HG03469 (cell line): ENCODE measurements around the gene INVS.
"Not testable (repeated sequence)": the region's sequence is repeated elsewhere in the genome, so short reads cannot be mapped to it uniquely, and the experiment has no call there.

Experiments used
- ATAC-seq: cut with Tn5 transposase; IDR thresholded peaks from one replicate; pipeline ENCODE4 v1.9.1; 2021; ENCODE audit warnings: mild to moderate bottlenecking, moderate library complexity, moderate number of reproducible peaks; ENCODE audit not compliant: unreplicated experiment

Gene INVS

DNA sequence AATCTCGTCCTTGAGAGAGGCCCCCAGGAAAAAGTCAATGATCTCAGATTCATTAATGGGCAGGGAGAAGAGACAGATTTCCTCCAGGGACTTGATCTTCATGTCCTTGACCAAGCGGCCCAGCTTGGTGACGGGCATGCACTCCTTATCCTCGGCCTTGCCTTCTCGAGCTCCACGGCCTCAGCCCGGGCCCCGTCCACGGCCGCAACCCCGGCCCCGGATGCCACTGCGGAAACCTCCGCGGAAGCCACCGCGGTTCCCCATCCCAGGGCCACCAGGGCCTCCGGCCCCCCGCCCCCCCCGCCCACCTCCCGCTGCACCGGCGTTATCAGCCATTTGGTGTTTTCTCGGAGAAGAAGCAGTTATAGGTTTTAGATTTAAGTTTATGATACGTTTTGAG is 18.3 kb downstream of the INVS start:
- no peak for ATAC-seq

DNA sequence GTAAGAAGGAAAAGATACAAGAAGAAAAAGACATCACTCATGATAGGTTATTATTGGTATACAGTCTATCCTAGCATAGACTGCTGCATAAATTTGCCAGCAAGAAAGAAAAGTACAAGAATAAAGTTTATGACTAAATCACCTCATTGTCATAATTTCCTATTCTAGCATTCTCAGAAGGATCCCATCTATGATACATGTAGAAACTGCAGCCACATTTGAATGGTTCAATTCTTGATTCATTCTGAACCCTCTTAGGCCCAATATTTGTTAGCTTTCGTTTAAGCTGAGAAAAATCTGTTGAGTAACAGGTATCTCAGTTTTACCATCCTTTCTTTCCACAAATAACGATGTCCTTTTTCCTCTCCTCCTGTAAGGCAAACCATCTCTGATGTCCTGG is 21.2 kb downstream of the INVS start:
- ATAC-seq, result no peak

DNA sequence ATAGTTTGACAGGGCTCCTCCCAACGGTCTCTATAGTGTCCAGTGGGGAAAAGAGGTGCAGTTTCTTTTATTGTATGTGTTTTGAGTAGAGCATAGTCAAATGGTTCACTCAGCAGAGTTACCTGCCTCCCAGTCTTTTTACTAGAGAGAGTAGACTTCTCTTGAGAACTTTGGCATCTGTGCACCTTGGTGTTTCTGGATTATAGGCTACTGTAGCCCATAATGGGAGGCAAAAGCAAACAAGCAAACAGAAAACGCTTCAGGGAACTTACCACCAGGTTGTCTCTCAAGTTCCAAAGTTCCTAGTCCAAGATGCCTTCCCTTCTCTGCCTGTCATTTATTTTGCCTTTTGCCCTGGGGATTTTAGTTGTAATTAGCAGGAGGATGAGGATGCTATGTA is 26.2 kb downstream of the INVS start:
- ATAC-seq, result no peak

DNA sequence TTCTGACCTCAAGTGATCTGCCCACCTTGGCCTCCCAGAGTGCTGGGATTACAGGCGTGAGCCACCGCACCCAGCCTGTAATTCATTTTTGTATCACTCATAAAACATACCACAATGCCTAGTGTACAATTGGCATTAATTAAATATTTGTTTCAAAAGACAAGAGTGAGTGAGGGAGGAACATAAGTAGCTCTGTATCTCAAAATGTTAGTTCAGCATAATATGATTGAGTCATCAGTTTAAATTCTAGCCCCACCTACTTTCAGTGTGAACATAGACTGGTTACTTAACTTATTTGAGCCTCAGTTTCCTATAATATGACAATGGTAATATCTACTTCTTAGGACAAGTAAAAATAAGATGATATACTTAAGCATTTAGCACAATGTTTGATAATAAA is 26.9 kb downstream of the INVS start:
- ATAC-seq, result no peak

DNA sequence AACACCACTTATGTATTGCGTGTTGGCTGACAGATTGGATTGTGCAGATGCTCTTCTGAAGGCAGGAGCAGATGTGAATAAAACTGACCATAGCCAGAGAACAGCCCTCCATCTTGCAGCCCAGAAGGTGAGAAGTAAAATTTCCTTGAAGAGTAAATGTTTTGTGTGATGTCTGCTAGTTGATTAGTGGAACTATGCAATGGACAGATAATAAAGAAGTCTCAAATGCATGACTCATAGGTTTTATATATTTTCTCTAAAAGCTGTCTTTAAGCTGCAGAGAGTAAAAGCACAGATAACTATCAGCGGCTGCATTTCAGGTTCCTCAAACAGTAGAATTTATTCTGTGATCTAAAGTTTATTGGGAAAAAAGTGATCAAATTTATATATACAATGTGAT is 27.4 kb downstream of the INVS start:
- ATAC-seq, result no peak

- no peak for ATAC-seq
These were observed 30.7 kb downstream of the INVS start for GRCh38 chr9:100129772-100130171.

DNA sequence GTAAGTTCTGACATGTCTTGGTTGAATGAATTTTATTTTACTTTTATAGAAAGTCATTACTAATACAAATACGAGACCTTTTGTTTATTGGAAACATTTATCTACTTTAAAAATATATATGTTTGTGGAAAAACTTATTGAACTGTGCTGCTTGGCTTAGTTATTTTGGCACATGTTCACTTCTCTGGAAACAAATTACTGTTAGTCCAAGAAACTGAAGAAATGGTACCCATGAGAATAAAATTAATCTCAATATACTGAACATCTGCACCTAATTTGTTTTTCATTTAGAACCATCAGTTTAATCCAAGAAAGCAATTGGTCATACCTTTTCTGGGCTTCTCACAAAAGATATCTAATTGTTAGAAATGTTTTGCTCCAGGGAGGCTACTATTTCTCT is 32.2 kb downstream of the INVS start:
- no peak for ATAC-seq

DNA sequence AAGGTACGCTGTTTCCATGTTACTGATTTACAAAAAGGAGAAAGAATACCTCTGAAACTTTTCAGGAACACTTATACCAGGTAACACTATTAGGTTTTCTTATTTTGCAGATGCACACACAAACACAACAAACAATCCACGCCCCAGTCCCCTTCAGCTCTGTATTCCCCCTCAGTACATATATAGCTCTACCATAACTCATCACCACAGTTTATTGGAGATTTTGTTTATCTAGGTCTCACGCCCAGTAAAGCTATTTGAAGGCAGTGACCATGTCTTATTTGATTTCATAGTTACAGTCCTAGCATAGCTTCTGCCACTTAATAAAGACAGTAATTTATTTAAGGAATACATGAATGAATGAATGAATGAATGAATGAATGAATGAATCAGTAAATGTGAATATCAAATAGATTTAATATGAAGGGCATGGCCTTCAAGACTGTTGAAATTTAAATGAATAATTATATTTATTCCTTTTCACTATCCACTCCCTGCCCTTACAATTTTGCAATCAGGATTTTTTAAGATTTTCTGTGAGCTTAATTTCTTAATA is 32.9 kb downstream of the INVS start:
- ATAC-seq, result no peak

GRCh38 chr9:100134731-100135130 is 35.7 kb downstream of the INVS start:
- ATAC-seq, result no peak

- ATAC-seq, result not testable (repeated sequence)
These were observed 37.8 kb downstream of the INVS start for GRCh38 chr9:100136799-100137198.

- ATAC-seq, result not testable (repeated sequence)
These were observed 41.3 kb downstream of the INVS start for GRCh38 chr9:100140303-100140702.

DNA sequence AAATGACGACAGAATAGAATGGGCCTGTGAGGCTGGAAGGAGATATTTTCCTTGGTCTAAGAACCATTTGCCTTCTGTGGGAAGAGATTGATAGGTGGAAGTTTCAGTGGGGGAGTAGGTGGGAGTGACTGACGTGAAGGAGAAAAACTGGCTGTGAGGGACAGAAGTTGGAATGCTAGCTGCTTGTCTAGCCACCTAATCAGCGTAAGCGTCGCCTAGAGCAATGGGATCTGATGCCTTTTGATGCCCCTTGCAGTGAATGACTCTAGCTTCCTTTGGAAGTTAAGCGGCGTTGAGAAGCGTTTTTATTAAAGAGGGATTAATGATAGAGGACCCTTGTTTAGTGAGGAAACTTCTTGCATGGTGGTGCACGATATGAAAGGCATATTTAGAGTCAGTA is 42.8 kb downstream of the INVS start:
- ATAC-seq, result not testable (repeated sequence)

DNA sequence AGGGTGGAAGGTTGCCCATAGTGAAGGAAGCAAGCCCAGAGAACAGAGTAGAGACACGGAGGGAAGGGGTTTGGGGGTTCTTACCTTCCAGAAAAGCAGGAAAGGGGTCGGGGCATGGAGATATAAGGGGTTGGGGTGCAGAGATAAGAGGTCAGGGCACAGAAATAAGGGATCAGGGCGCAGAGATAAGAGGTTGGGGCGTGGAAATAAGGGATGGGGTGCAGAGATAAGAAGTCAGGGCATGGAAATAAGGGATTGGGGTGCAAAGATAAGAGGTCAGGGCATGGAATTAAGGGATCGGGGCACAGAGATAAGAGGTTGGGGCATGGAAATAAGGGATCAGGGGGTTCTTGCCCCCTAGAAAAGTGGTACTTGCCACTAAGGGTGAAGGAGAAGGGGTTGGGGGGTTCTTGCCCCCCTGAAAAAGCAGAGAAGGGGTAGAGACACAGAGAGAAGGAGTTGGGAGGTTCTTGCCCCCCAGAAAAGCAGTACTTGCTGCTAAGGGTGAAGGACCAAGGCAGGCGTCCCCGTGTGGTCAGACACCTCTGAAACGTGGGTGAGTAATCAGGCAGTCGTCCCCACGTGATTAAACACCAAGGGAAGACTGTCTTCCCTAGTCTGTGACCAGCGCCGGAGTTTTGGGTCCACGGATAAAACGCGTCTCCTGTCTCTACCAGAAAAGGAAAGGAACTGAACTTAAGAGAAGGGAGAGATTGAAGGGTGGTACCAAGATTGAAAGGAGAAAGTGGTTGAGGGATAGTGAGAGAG is 46.3 kb downstream of the INVS start:
- not testable (repeated sequence) for ATAC-seq

GRCh38 chr9:100145976-100146375 is 46.9 kb downstream of the INVS start:
- not testable (repeated sequence) for ATAC-seq

- no peak for ATAC-seq
These were observed 51.2 kb downstream of the INVS start for GRCh38 chr9:100150214-100150613.

DNA sequence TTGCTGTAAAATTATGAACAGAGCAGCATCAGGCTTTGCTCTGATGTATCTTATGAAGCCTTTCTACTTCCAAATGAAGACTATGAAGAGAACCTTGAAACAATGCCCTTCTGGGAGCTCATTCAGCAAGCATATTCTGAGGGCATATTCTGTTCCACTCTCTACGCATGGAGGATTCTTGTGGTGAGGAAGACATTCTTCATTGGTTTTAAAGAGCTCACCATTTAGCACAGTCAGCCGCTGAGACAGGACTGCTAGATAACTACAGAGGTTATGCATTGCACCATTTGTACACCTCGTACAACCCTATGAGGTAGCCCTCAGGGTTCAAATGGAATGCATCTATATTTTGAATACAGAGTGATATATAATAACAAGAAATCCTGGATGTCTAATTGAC is 61.0 kb downstream of the INVS start:
- no peak for ATAC-seq

GRCh38 chr9:100167176-100167575 is 68.1 kb downstream of the INVS start:
- no peak for ATAC-seq

GRCh38 chr9:100167915-100168654 is 69.0 kb downstream of the INVS start:
- ATAC-seq, result no peak

GRCh38 chr9:100170085-100170484 is 71.0 kb downstream of the INVS start:
- ATAC-seq, result no peak

DNA sequence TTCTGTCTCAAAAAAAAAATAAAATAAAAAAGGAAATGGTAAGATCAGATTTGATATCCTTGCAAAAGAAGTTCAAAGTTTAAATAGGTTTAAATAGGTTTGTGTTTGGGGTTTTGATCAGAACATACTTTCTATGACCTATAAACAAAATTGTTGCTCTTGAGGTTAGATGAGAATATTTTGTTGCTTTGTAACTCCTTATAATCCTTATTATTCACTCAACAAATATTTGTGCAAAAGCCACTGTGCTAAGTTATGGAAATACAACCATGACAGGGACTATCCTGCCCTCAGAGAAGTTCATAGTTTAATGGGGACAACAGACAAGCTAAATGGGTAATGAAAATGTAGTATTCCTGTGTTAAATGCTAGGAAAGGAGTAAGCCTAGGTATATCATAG is 71.5 kb downstream of the INVS start:
- no peak for ATAC-seq

DNA sequence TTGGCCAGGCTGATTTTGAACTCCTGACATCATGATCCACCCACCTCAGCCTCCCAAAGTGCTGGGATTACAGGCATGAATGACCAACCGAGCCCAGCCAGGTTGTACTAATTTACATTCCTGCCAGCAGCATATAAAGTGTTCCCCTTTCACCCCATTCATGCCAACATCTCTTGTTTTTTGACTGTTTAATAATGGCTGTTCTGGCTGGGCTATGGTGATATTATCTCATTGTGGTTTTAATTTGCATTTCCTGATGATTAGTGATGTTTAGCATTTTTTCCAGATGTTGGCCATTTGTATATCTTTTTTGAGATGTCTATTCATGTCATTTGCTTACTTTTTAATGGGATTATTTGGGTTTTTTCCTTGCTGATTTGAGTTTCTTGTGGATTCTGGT is 87.3 kb downstream of the INVS start:
- ATAC-seq, result no peak

DNA sequence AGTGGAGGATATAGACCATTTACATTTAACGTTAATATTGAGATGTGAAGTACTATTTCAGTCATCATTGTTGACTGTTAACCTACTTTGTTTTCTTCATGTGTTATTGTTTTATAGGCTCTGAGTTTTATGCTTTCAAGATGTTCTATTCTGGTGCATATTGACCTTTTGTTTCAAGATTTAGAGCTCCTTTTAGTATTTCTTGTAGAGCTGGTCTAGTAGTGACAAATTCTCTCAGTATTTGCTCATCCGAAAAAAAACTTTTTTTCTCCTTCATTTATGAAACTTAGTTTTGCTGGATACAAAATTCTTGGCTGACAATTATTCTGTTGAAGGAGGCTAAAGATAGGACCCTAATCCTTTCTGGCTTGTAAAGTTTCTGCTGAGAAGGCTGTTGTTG is 91.3 kb downstream of the INVS start:
- ATAC-seq, result no peak
